ENCODE results near the gene ZFYVE21.

Gene ZFYVE21

GRCh38 chr14:103685276-103686211 is 30.1 kb upstream of the ZFYVE21 start:
- CTCF ChIA-PET, result no interaction called here
- POLR2A ChIA-PET, result no interaction called here
- no peak for DNase-seq (ENCODE audit: extremely low spot score)
- TF ChIP-seq CTCF (IDR thresholded peaks at IDR 0.05; ENCODE audit: control extremely low read depth, extremely low read depth, low read depth, missing control alignments), result no peak

GRCh38 chr14:103686831-103687485 is 28.7 kb upstream of the ZFYVE21 start:
- ChIA-PET POLR2A (interaction anchor here (0.6 kb wide), 1 partner anchor 191 kb away, joined by 3 read pairs; no protein-coding TSS in a partner anchor), CTCF (interaction anchor here (1.3 to 1.9 kb wide), 3 partner anchors 7 to 126 kb away, joined by 3 to 5 read pairs (median 4); no protein-coding TSS in a partner anchor)
- no peak for DNase-seq (ENCODE audit: extremely low spot score)
- TF ChIP-seq CTCF (IDR thresholded peaks at IDR 0.05; ENCODE audit: control extremely low read depth, extremely low read depth, low read depth, missing control alignments), result no peak

- no peak for DNase-seq (ENCODE audit: extremely low spot score)
- TF ChIP-seq CTCF (IDR thresholded peaks at IDR 0.05; ENCODE audit: control extremely low read depth, extremely low read depth, low read depth, missing control alignments), result no peak
- ChIA-PET POLR2A (interaction anchor here (0.6 kb wide), 1 partner anchor 191 kb away, joined by 3 read pairs; no protein-coding TSS in a partner anchor), CTCF (interaction anchor here (1.7 to 1.9 kb wide), 2 partner anchors 8 to 20 kb away, joined by 3 to 5 read pairs; no protein-coding TSS in a partner anchor)
Observed at GRCh38 chr14:103687712-103688111, 27.9 kb upstream of the ZFYVE21 start.

GRCh38 chr14:103688441-103688840 is 27.2 kb upstream of the ZFYVE21 start:
- CTCF ChIA-PET, result interaction anchor here (1.9 kb wide), 1 partner anchor 9 kb away, joined by 5 read pairs; no protein-coding TSS in a partner anchor
- DNase-seq (ENCODE audit: extremely low spot score), result no peak
- POLR2A ChIA-PET, result interaction anchor here (0.5 kb wide), 1 partner anchor 175 kb away, joined by 3 read pairs; no protein-coding TSS in a partner anchor
- no peak for TF ChIP-seq CTCF (IDR thresholded peaks at IDR 0.05; ENCODE audit: control extremely low read depth, extremely low read depth, low read depth, missing control alignments)

GRCh38 chr14:103688906-103689902 is 26.4 kb upstream of the ZFYVE21 start:
- CTCF ChIA-PET, result interaction anchor here (0.7 to 1.9 kb wide), 3 partner anchors 9 to 16 kb away, joined by 3 to 5 read pairs (median 4); no protein-coding TSS in a partner anchor
- no peak for TF ChIP-seq CTCF (IDR thresholded peaks at IDR 0.05; ENCODE audit: control extremely low read depth, extremely low read depth, low read depth, missing control alignments)
- POLR2A ChIA-PET, result interaction anchor here (0.5 kb wide), 1 partner anchor 174 kb away, joined by 3 read pairs; no protein-coding TSS in a partner anchor
- DNase-seq (ENCODE audit: extremely low spot score), result peak; percentile 71

Measured in GM10248 (cell line).